Ishikawa (cell line): ENCODE measurements around the gene RBM18.

Experiments
- FOXM1 ChIP-seq: IDR thresholded peaks from 2 replicates; pipeline ENCODE4 v1.6.1; 2012; ENCODE audit warnings: low read depth, borderline replicate concordance
- REST ChIP-seq: IDR thresholded peaks from 2 replicates; pipeline ENCODE4 v1.6.1; 2012; ENCODE audit warnings: low read depth, mild to moderate bottlenecking
- TAF1 ChIP-seq: IDR thresholded peaks from 2 replicates; pipeline ENCODE4 v1.6.1; 2012; ENCODE audit warnings: low read depth, mild to moderate bottlenecking

- TF ChIP-seq REST (no peak), FOXM1 (no peak), TAF1 (no peak)
Measured at GRCh38 chr9:122274055-122274454, 9.4 kb upstream of the RBM18 start.
